H9 (cell line): ENCODE measurements around the gene CEBPZ. TPM values are rescaled to one million over a fixed set of nuclear protein-coding genes. Genes with fewer than 3 reads are reported as not detected.

Experiments
- DNase-seq: peaks from one replicate; pipeline ENCODE4 v3.0.0-alpha.2; 2017
- H2AFZ ChIP-seq: one replicate; pipeline ENCODE4 v1.6.1; 2013; ENCODE audit warnings: mild to moderate bottlenecking, low read length, control low read depth, moderate library complexity
- H2AK5ac ChIP-seq: 2 replicates; pipeline ENCODE4 v1.6.1; 2013; ENCODE audit warnings: low read length, control low read depth, mixed read lengths; ENCODE audit not compliant: insufficient read length
- H2BK120ac ChIP-seq: one replicate; pipeline ENCODE4 v1.6.1; 2013; ENCODE audit warnings: low read depth, mild to moderate bottlenecking, low read length, control low read depth, inconsistent platforms; ENCODE audit not compliant: poor library complexity, severe bottlenecking
- H2BK12ac ChIP-seq: 2 replicates; pipeline ENCODE4 v1.6.1; 2013; ENCODE audit warnings: low read length, control low read depth, mixed read lengths, low read depth; ENCODE audit not compliant: insufficient read length
- H2BK15ac ChIP-seq: 2 replicates; pipeline ENCODE4 v1.6.1; 2013; ENCODE audit warnings: low read depth, low read length, control low read depth
- H2BK20ac ChIP-seq: one replicate; pipeline ENCODE4 v1.6.1; 2013; ENCODE audit warnings: low read depth, mild to moderate bottlenecking, low read length, control low read depth, inconsistent platforms; ENCODE audit not compliant: poor library complexity, severe bottlenecking
- H2BK5ac ChIP-seq: 2 replicates; pipeline ENCODE4 v1.6.1; 2013; ENCODE audit warnings: low read length, control low read depth, mixed read lengths; ENCODE audit not compliant: insufficient read length
- H3K14ac ChIP-seq: 2 replicates; pipeline ENCODE4 v1.6.1; 2013; ENCODE audit warnings: low read length, control low read depth; ENCODE audit not compliant: insufficient read depth
- H3K18ac ChIP-seq: 2 replicates; pipeline ENCODE4 v1.6.1; 2013; ENCODE audit warnings: low read depth, mild to moderate bottlenecking, mixed read lengths, low read length, control low read depth; ENCODE audit not compliant: insufficient read length
- H3K23ac ChIP-seq: 2 replicates; pipeline ENCODE4 v1.6.1; 2013; ENCODE audit warnings: low read length, control low read depth, mixed read lengths, low read depth; ENCODE audit not compliant: insufficient read length
- H3K23me2 ChIP-seq: 2 replicates; pipeline ENCODE4 v1.6.1; 2013; ENCODE audit warnings: low read depth, mild to moderate bottlenecking, mixed read lengths, low read length, control low read depth; ENCODE audit not compliant: insufficient read length, poor library complexity, severe bottlenecking
- H3K27ac ChIP-seq: 2 replicates; pipeline ENCODE4 v1.5.1; 2013; ENCODE audit warnings: low read length, control low read depth, mixed read lengths, low read depth; ENCODE audit not compliant: insufficient read length
- H3K27me3 ChIP-seq: 2 replicates; pipeline ENCODE4 v1.6.1; 2013; ENCODE audit warnings: low read length, control low read depth, inconsistent platforms; ENCODE audit not compliant: insufficient read depth
- H3K4ac ChIP-seq: 2 replicates; pipeline ENCODE4 v1.6.1; 2013; ENCODE audit warnings: low read depth, mild to moderate bottlenecking, control low read depth, inconsistent platforms, low read length, moderate library complexity
- H3K4me1 ChIP-seq: 2 replicates; pipeline ENCODE4 v1.6.1; 2013; ENCODE audit warnings: low read length, control low read depth, inconsistent platforms; ENCODE audit not compliant: insufficient read depth
- H3K4me2 ChIP-seq: 2 replicates; pipeline ENCODE4 v1.6.1; 2013; ENCODE audit warnings: low read length, control low read depth, mixed read lengths; ENCODE audit not compliant: insufficient read length, insufficient read depth
- H3K56ac ChIP-seq: 2 replicates; pipeline ENCODE4 v1.6.1; 2013; ENCODE audit warnings: low read depth, mild to moderate bottlenecking, mixed read lengths, low read length, control low read depth; ENCODE audit not compliant: insufficient read length
- H3K79me1 ChIP-seq: 2 replicates; pipeline ENCODE4 v1.6.1; 2013; ENCODE audit warnings: low read depth, mild to moderate bottlenecking, moderate library complexity, low read length, control low read depth, inconsistent platforms; ENCODE audit not compliant: insufficient read depth, poor library complexity, severe bottlenecking
- H3K79me2 ChIP-seq: 2 replicates; pipeline ENCODE4 v1.6.1; 2013; ENCODE audit warnings: low read length, control low read depth, inconsistent platforms; ENCODE audit not compliant: insufficient read depth
- H3K9ac ChIP-seq: 2 replicates; pipeline ENCODE4 v1.6.1; 2013; ENCODE audit warnings: low read length, control low read depth, mixed read lengths; ENCODE audit not compliant: insufficient read length; ENCODE audit errors: extremely low read depth
- H3K9me3 ChIP-seq: one replicate; pipeline ENCODE4 v1.6.1; 2013; ENCODE audit warnings: low read depth, low read length, inconsistent platforms; ENCODE audit not compliant: control insufficient read depth
- H3T11ph ChIP-seq: one replicate; pipeline ENCODE4 v1.6.1; 2013; ENCODE audit warnings: mild to moderate bottlenecking, low read length, control low read depth, inconsistent platforms
- H4K20me1 ChIP-seq: one replicate; pipeline ENCODE4 v1.6.1; 2013; ENCODE audit not compliant: control insufficient read depth, insufficient read length, insufficient read depth
- H4K5ac ChIP-seq: 2 replicates; pipeline ENCODE4 v1.6.1; 2013; ENCODE audit warnings: low read depth, mild to moderate bottlenecking, mixed read lengths, low read length, control low read depth; ENCODE audit not compliant: insufficient read length
- H4K8ac ChIP-seq: replicated peaks from 2 replicates; pipeline ENCODE4 v1.6.1; 2013; ENCODE audit warnings: low read length, control low read depth, mixed read lengths, low read depth; ENCODE audit not compliant: insufficient read length
- H4K91ac ChIP-seq: 2 replicates; pipeline ENCODE4 v1.6.1; 2013; ENCODE audit warnings: low read depth, mild to moderate bottlenecking, moderate library complexity, mixed read lengths, low read length, control low read depth; ENCODE audit not compliant: insufficient read length
- H3K27ac Mint-ChIP-seq, 3 experiments: 2 replicates in 2 of 3; 3 replicates in 1 of 3; pipeline ENCODE4 v1.8.0; 2020 to 2021; ENCODE audit warnings: mixed read lengths in 3 of 3, mild to moderate bottlenecking in 1 of 3, moderate library complexity in 1 of 3
- H3K27me3 Mint-ChIP-seq: 2 replicates; pipeline ENCODE4 v1.8.0; 2021; ENCODE audit warnings: low read depth, mild to moderate bottlenecking, moderate library complexity, mixed read lengths
- H3K36me3 Mint-ChIP-seq, 3 experiments: 2 replicates in 2 of 3; 3 replicates in 1 of 3; pipeline ENCODE4 v1.8.0; 2020 to 2021; ENCODE audit warnings: low read depth in 3 of 3, mixed read lengths in 3 of 3; ENCODE audit not compliant: insufficient read depth in 1 of 3
- H3K4me1 Mint-ChIP-seq, 2 experiments: 2 replicates each; pipeline ENCODE4 v1.8.0; 2020; ENCODE audit warnings: mixed read lengths in 2 of 2
- H3K4me3 Mint-ChIP-seq, 2 experiments: 2 replicates in 1 of 2; 3 replicates in 1 of 2; pipeline ENCODE4 v1.8.0; 2020 to 2021; ENCODE audit warnings: mild to moderate bottlenecking in 2 of 2, mixed read lengths in 2 of 2, moderate library complexity in 1 of 2
- H3K9me3 Mint-ChIP-seq, 2 experiments: 2 replicates in 1 of 2; 3 replicates in 1 of 2; pipeline ENCODE4 v1.8.0; 2020; ENCODE audit warnings: mild to moderate bottlenecking in 2 of 2, mixed read lengths in 2 of 2, moderate library complexity in 1 of 2
- CTCF ChIP-seq: fragments of 200-600 bp; sonication (generic); conservative IDR thresholded peaks from 3 replicates; pipeline ENCODE4 v1.8.0; 2021; ENCODE audit warnings: antibody characterized with exemption, mild to moderate bottlenecking
- WGBS: extraction: QIAGEN DNeasy Blood & Tissue Kit; methylation state at CpG from one replicate; pipeline ENCODE4 v1.1.7; 2013; ENCODE audit warnings: missing lambda C conversion rate, low lambda C conversion rate, mixed read lengths; ENCODE audit not compliant: insufficient read length; ENCODE audit errors: extremely low coverage; 5-methylcytosine and 5-hydroxymethylcytosine counted together
- total RNA-seq: library from RNA; stranded (reverse); gene quantifications from 2 replicates; pipeline ENCODE4 v1.2.1, GENCODE V29; 2021

CEBPZ gene
- total RNA-seq, 1 experiment from 2014 or later = 281 TPM

GRCh38 chr2:37168217-37168981, 63.0 kb downstream of the CEBPZ start:
- Histone ChIP-seq H3K79me2 (no peaks in the 10 kb centered on the region), H3K18ac (no peak overlapping the region), H4K91ac (no peak overlapping the region), H2BK15ac (no peak overlapping the region), H3K9me3 (no peaks in the 10 kb centered on the region), H2BK20ac (no peak overlapping the region), H2AK5ac (no peak overlapping the region), H2BK120ac (no peak overlapping the region), H3K27ac (no peak overlapping the region), H3K79me1 (no peaks in the 10 kb centered on the region), H3K4me1 (no peaks in the 10 kb centered on the region), H3K9ac (no peak overlapping the region), H3K23ac (no peak overlapping the region), H2BK5ac (no peak overlapping the region), H3K14ac (no peak overlapping the region), H3K27me3 (no peaks in the 10 kb centered on the region), H3K4ac (no peak overlapping the region), H3K56ac (no peak overlapping the region), H3K23me2 (no peaks in the 10 kb centered on the region), H4K8ac (no peak overlapping the region), H2BK12ac (no peak overlapping the region), H4K20me1 (no peaks in the 10 kb centered on the region), H3K4me2 (no peak overlapping the region), H2AFZ (peak overlapping the region; percentile 92), H4K5ac (no peak overlapping the region), H3T11ph (no peak overlapping the region)
- Mint-ChIP-seq H3K36me3 (peaks cover 14 to 28% (median 14%) of the 10 kb centered on the region in 3 experiments), H3K27me3 (no peaks in the 10 kb centered on the region), H3K9me3 (peaks cover 26 to 28% of the 10 kb centered on the region in 2 experiments), H3K27ac (0 out of 7 replicates have a peak overlapping the region, but pooled peaks of 1 of the 3 experiments have one; percentile 36), H3K4me1 (peaks cover 4 to 5% of the 10 kb centered on the region in 2 experiments; a peak in 3 of 4 replicates), H3K4me3 (no peak overlapping the region)
- peak; percentile 52 for DNase-seq
- TF ChIP-seq CTCF = peak; percentile 93
- WGBS = no CpG with 5 or more reads among the region's 17 CpGs
